Esophagus muscularis mucosa (tissue), 4 donors: ENCODE measurements around the gene MTCL1. TPM values are rescaled to one million over a fixed set of nuclear protein-coding genes. Genes with fewer than 3 reads are reported as not detected.

Experiments
- DNase-seq: peaks from one replicate; pipeline ENCODE4 v3.0.0-alpha.2; 2017; ENCODE audit errors: extremely low spot score
- H3K27ac ChIP-seq, 4 donors: fragments of 200-600 bp; sonication (generic); replicated peaks in 1 of 4; 1 replicate in 3 of 4; 2 replicates in 1 of 4; pipeline ENCODE4 v1.5.1; 2016 to 2019; ENCODE audit warnings: mild to moderate bottlenecking in 1 of 4
- H3K27me3 ChIP-seq, 4 donors: fragments of 200-600 bp; sonication (generic); one replicate each; pipeline versions ENCODE4 v1.5.1 to v1.6.0; 2016 to 2019
- H3K36me3 ChIP-seq, 4 donors: fragments of 200-600 bp; sonication (generic); one replicate each; pipeline ENCODE4 v1.5.1; 2016 to 2019
- H3K4me1 ChIP-seq, 4 donors: fragments of 200-600 bp; sonication (generic); one replicate each; pipeline ENCODE4 v1.5.1; 2016 to 2019
- H3K4me3 ChIP-seq, 4 donors: fragments of 200-600 bp; sonication (generic); 1 replicate in 2 of 4; 2 replicates in 2 of 4; pipeline ENCODE4 v1.5.1; 2016 to 2019; ENCODE audit warnings: mild to moderate bottlenecking in 4 of 4, moderate library complexity in 1 of 4
- H3K9me3 ChIP-seq, 4 donors: fragments of 200-600 bp; sonication (generic); 1 replicate in 3 of 4; 2 replicates in 1 of 4; pipeline ENCODE4 v1.5.1; 2016 to 2019
- EP300 ChIP-seq: sonication (generic); formaldehyde crosslinking; IDR thresholded peaks from one replicate; pipeline ENCODE4 v1.6.1; 2017; ENCODE audit warnings: antibody characterized with exemption
- POLR2A ChIP-seq: fragments of 450-650 bp; IDR thresholded peaks from one replicate; pipeline ENCODE4 v1.6.1; 2017; ENCODE audit warnings: antibody characterized with exemption, moderate library complexity, mild to moderate bottlenecking, low read depth
- POLR2AphosphoS5 ChIP-seq, 2 donors: sonication (generic); formaldehyde crosslinking; IDR thresholded peaks; one replicate each; pipeline ENCODE4 v1.6.1; 2017; ENCODE audit warnings: antibody characterized with exemption in 2 of 2
- WGBS: methylation state at CpG from one replicate; pipeline ENCODE4 v1.1.5; 2018; 5-methylcytosine and 5-hydroxymethylcytosine counted together
- intact Hi-C: fragments of 100-400 bp; cut with DNase I; formaldehyde crosslinking; loops from one replicate; pipeline ENCODE4 v1.15.1; 2023
- total RNA-seq, 4 donors: library from RNA; depleted of rRNA; stranded (reverse); fragments of >200 nt; gene quantifications; one replicate each; pipeline versions ENCODE4 v1.1.0 to v1.2.1, GENCODE V29; 2016
- TF ChIP-seq, protein P1 (sequence below), 3 experiments: fragments of 200-600 bp in 2 of 3; fragments of 450-650 bp in 1 of 3; sonication (generic) in 2 of 3; IDR thresholded peaks; one replicate each; pipeline ENCODE4 v1.5.1; 2017 to 2019; ENCODE audit warnings: antibody characterized with exemption in 3 of 3, mild to moderate bottlenecking in 2 of 3, moderate library complexity in 1 of 3

MTCL1 gene
- total RNA-seq, 4 donors from 2014 or later, result 32.3 to 48.0 (median 38.6) TPM

DNA sequence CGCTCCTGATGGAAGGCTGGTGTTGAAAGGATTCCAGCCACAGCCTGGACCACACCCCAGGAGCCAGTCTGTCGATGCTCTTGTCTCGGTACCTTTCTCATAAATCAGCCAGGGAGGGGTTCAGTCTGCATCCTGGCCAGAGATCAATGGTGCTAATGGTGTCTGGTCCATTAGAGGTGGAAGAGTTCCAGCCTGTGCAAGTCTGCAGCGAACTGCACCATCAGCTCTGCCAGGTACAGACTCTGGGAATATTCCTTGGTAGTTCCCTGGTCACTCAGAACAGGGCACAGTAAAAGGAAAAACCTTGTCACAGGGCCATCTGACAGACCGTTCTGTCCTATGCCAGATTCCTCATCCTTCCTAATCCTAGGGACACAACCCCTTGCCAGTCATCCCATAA, 164.3 kb downstream of the MTCL1 start:
- H3K4me3 ChIP-seq, result no peak overlapping the region
- H3K36me3 ChIP-seq, result no peaks in the 10 kb centered on the region
- H3K9me3 ChIP-seq, result no peaks in the 10 kb centered on the region
- intact Hi-C loops, result no loop called here
- TF ChIP-seq EP300, result no peak
- TF ChIP-seq, protein P1, sequence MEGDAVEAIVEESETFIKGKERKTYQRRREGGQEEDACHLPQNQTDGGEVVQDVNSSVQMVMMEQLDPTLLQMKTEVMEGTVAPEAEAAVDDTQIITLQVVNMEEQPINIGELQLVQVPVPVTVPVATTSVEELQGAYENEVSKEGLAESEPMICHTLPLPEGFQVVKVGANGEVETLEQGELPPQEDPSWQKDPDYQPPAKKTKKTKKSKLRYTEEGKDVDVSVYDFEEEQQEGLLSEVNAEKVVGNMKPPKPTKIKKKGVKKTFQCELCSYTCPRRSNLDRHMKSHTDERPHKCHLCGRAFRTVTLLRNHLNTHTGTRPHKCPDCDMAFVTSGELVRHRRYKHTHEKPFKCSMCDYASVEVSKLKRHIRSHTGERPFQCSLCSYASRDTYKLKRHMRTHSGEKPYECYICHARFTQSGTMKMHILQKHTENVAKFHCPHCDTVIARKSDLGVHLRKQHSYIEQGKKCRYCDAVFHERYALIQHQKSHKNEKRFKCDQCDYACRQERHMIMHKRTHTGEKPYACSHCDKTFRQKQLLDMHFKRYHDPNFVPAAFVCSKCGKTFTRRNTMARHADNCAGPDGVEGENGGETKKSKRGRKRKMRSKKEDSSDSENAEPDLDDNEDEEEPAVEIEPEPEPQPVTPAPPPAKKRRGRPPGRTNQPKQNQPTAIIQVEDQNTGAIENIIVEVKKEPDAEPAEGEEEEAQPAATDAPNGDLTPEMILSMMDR (IDR thresholded peaks at IDR 0.05), result no peak
- TF ChIP-seq POLR2AphosphoS5 (IDR thresholded peaks at IDR 0.05), result no peak
- no peak for TF ChIP-seq POLR2A
- H3K4me1 ChIP-seq, result no peaks in the 10 kb centered on the region
- DNase-seq, result no peak
- peaks cover 0 to under 1% (median 0%) of the 10 kb centered on the region in 4 donors for H3K27me3 ChIP-seq
- no peak overlapping the region for H3K27ac ChIP-seq
- WGBS, result 89% methylated on average over 5 of the region's 5 CpGs

DNA sequence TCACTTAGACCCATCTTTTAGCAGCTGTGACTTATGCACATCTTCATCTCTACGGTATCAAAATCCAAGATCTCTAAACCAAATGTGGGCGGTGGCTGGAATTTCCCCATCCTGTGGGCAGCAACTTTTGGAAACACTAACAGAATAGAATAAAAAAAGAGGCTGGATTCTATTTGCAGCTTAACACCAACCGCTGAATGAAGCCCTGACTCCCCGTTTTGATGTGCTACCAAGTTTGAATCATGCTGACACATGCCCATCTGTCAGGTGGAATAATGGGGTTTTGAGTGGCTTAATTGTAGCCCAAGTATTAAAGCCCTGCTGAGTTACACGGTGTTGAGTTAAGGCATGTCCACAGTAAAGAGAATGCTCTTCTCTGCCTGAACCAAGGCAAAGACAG, 165.2 kb downstream of the MTCL1 start:
- DNase-seq, result no peak
- intact Hi-C loops, result no loop called here
- no peak overlapping the region for H3K4me3 ChIP-seq
- no peak overlapping the region for H3K27ac ChIP-seq
- no peaks in the 10 kb centered on the region for H3K4me1 ChIP-seq
- 81% methylated on average over 5 of the region's 5 CpGs for WGBS
- H3K36me3 ChIP-seq, result no peaks in the 10 kb centered on the region
- H3K9me3 ChIP-seq, result no peaks in the 10 kb centered on the region
- TF ChIP-seq, protein P1 (IDR thresholded peaks at IDR 0.05), result no peak
- TF ChIP-seq EP300 (no peak), POLR2AphosphoS5 (IDR thresholded peaks at IDR 0.05) (no peak), POLR2A (no peak)
- H3K27me3 ChIP-seq, result peaks cover 0 to 4% (median 0%) of the 10 kb centered on the region in 4 donors

- Histone ChIP-seq H3K4me1 (no peaks in the 10 kb centered on the region), H3K36me3 (no peaks in the 10 kb centered on the region), H3K9me3 (no peaks in the 10 kb centered on the region), H3K27me3 (peaks cover 0 to 4% (median 0%) of the 10 kb centered on the region in 4 donors), H3K4me3 (no peak overlapping the region), H3K27ac (no peak overlapping the region)
- DNase-seq, result no peak
- intact Hi-C loops, result no loop called here
- no peak for TF ChIP-seq POLR2A
- TF ChIP-seq, protein P1 (IDR thresholded peaks at IDR 0.05), result no peak
- no peak for TF ChIP-seq POLR2AphosphoS5 (IDR thresholded peaks at IDR 0.05)
- no peak for TF ChIP-seq EP300
- WGBS, result 73% methylated on average over 1 of the region's 1 CpG
Measured at GRCh38 chr18:8871489-8871888, 166.1 kb downstream of the MTCL1 start.

- no peaks in the 10 kb centered on the region for H3K9me3 ChIP-seq
- TF ChIP-seq, protein P1 (IDR thresholded peaks at IDR 0.05), result no peak
- TF ChIP-seq EP300 (no peak), POLR2AphosphoS5 (IDR thresholded peaks at IDR 0.05) (no peak), POLR2A (no peak)
- no peak for DNase-seq
- H3K27me3 ChIP-seq, result peaks cover 0 to 4% (median 0%) of the 10 kb centered on the region in 4 donors
- H3K4me3 ChIP-seq, result no peak overlapping the region
- WGBS, result 87% methylated on average over 5 of the region's 7 CpGs
- H3K27ac ChIP-seq, result no peak overlapping the region
- intact Hi-C loops, result no loop called here
- no peaks in the 10 kb centered on the region for H3K36me3 ChIP-seq
- H3K4me1 ChIP-seq, result no peaks in the 10 kb centered on the region
Measured at GRCh38 chr18:8874872-8875271, 169.5 kb downstream of the MTCL1 start.

- no peak overlapping the region for H3K27ac ChIP-seq
- H3K4me3 ChIP-seq, result no peak overlapping the region
- H3K36me3 ChIP-seq, result no peaks in the 10 kb centered on the region
- TF ChIP-seq, protein P1 (IDR thresholded peaks at IDR 0.05), result no peak
- TF ChIP-seq EP300, result no peak
- TF ChIP-seq POLR2A, result no peak
- TF ChIP-seq POLR2AphosphoS5 (IDR thresholded peaks at IDR 0.05), result no peak
- DNase-seq, result no peak
- peaks cover 0 to 3% (median 1%) of the 10 kb centered on the region in 4 donors for H3K9me3 ChIP-seq
- intact Hi-C loops, result no loop called here
- H3K4me1 ChIP-seq, result no peaks in the 10 kb centered on the region
- H3K27me3 ChIP-seq, result peaks cover 0 to 4% (median 0%) of the 10 kb centered on the region in 4 donors
- 90% methylated on average over 5 of the region's 5 CpGs for WGBS
Measured at GRCh38 chr18:8876887-8877286, 171.5 kb downstream of the MTCL1 start.
